ENCODE measurements around the gene TMEM247. TPM values are rescaled to one million over a fixed set of nuclear protein-coding genes. Genes with fewer than 3 reads are reported as not detected.
A peak's percentile ranks its signal among the peaks of the same experiment; 100 is the strongest.

Gene TMEM247
- total RNA-seq, 2 donors from 2014 or later, result 2.6 TPM; not detected in 1

DNA sequence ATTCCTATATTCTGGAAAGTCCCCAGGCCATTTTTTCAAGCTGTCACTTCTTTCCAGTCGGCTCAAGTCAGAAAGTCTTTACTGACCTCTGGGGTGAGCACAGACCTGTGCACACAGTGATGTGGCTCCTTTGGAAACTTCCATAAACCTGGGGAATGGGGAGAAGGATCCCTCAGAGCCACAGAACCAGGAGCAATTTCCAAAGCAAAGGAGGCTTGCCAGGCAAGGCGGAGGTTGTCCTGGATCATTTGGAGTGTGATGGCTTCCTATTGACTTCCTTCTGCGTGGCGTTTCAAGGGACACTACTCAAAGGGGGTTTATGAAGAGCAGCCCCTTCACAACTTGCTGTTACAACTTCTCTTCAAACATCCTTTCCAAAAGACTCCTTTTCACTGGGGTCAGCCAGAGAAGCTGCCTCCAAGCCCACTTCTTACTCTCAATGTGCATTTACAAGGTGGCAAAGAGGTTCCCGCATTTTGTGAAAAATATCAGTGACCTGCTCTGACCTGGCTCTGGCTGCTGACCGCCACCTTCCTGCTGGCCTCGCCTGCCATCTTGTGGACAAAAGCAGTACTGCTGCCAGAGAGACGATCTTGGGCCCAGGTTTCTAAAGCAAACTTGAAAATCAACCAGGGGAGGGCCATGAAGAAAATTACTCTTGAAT, 18.2 kb upstream of the TMEM247 start:
- peak; percentile 64 for DNase-seq (ENCODE audit: low spot score)
- WGBS, result 18% methylated on average over 8 of the region's 8 CpGs
- H3K4me3 ChIP-seq, result no peak overlapping the region
- H3K4me1 ChIP-seq (replicated peaks), result no peaks in the 10 kb centered on the region
- peak overlapping the region in 1 of 2 donors; percentile 7 for H3K27ac ChIP-seq
- H3K9me3 ChIP-seq, result no peaks in the 10 kb centered on the region
- intact Hi-C loops (cut with DNase I), result loop anchor here (1.0 kb wide), 1 partner anchor 468 kb away; no protein-coding TSS in a partner anchor
- peak; percentile 43 for TF ChIP-seq POLR2AphosphoS5 (IDR thresholded peaks at IDR 0.05)
- TF ChIP-seq, protein P1, sequence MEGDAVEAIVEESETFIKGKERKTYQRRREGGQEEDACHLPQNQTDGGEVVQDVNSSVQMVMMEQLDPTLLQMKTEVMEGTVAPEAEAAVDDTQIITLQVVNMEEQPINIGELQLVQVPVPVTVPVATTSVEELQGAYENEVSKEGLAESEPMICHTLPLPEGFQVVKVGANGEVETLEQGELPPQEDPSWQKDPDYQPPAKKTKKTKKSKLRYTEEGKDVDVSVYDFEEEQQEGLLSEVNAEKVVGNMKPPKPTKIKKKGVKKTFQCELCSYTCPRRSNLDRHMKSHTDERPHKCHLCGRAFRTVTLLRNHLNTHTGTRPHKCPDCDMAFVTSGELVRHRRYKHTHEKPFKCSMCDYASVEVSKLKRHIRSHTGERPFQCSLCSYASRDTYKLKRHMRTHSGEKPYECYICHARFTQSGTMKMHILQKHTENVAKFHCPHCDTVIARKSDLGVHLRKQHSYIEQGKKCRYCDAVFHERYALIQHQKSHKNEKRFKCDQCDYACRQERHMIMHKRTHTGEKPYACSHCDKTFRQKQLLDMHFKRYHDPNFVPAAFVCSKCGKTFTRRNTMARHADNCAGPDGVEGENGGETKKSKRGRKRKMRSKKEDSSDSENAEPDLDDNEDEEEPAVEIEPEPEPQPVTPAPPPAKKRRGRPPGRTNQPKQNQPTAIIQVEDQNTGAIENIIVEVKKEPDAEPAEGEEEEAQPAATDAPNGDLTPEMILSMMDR (IDR thresholded peaks at IDR 0.05), result peak; percentile 99
- TF ChIP-seq POLR2A (IDR thresholded peaks at IDR 0.05), result no peak
- no peaks in the 10 kb centered on the region for H3K27me3 ChIP-seq (replicated peaks; ENCODE audit: insufficient read depth)
- no peaks in the 10 kb centered on the region for H3K36me3 ChIP-seq

DNA sequence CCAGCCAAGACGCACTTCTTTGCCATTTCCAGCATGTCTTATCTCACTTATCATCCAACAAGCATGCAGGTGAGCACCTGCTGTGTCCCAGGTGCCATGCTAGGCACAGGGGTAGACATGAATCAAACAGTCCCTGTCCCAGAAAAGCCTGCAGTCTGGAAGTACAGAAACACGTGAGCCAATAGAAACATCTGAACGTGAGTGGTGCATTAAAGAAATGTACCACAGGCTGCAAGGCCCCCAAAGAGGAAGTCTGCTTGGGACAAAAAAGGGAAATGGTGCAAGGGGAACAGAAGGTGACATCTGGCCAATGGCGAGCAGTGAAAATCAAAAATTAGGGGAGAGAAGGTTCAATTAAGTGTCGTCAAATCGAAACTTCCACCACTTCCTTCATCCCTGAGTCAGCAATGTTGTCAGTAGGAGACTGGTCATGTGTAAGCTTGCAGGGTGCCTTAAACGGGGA, 17.6 kb upstream of the TMEM247 start:
- H3K36me3 ChIP-seq, result no peaks in the 10 kb centered on the region
- WGBS, result 43% methylated on average over 7 of the region's 7 CpGs
- H3K27ac ChIP-seq, result no peak overlapping the region
- H3K27me3 ChIP-seq (replicated peaks; ENCODE audit: insufficient read depth), result no peaks in the 10 kb centered on the region
- H3K4me1 ChIP-seq (replicated peaks), result no peaks in the 10 kb centered on the region
- TF ChIP-seq, protein P1 (IDR thresholded peaks at IDR 0.05), result no peak
- TF ChIP-seq POLR2A (IDR thresholded peaks at IDR 0.05) (no peak), POLR2AphosphoS5 (IDR thresholded peaks at IDR 0.05) (no peak)
- intact Hi-C loops (cut with DNase I), result loop anchor here (1.0 kb wide), 1 partner anchor 468 kb away; no protein-coding TSS in a partner anchor
- H3K9me3 ChIP-seq, result no peaks in the 10 kb centered on the region
- no peak for DNase-seq (ENCODE audit: low spot score)
- no peak overlapping the region for H3K4me3 ChIP-seq

DNA sequence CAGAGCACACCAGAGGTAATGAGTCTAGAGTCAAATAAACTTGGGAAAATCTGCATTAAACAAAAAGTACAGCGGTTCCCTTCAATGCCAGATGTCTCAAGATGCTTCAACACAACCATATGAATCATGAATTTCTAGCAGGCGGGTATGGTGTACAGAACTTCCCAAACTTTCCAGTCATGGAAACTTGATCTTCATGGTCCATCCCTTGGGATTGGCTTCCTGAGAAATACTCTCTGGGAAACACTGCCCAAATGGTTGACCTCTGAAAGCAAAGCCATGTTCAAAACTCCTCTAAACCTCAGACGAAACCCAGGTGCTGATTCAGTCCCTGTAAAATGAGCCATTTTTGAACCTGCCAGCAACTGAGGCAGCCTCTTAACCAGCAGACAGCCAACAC, 16.4 kb upstream of the TMEM247 start:
- Histone ChIP-seq H3K27ac (no peak overlapping the region), H3K4me1 (replicated peaks) (no peaks in the 10 kb centered on the region), H3K9me3 (no peaks in the 10 kb centered on the region), H3K27me3 (replicated peaks; ENCODE audit: insufficient read depth) (no peaks in the 10 kb centered on the region), H3K36me3 (no peaks in the 10 kb centered on the region), H3K4me3 (no peak overlapping the region)
- DNase-seq (ENCODE audit: low spot score), result no peak
- WGBS, result 90% methylated on average over 3 of the region's 3 CpGs
- TF ChIP-seq POLR2AphosphoS5 (IDR thresholded peaks at IDR 0.05), result no peak
- TF ChIP-seq, protein P1 (IDR thresholded peaks at IDR 0.05), result no peak
- no peak for TF ChIP-seq POLR2A (IDR thresholded peaks at IDR 0.05)
- intact Hi-C loops (cut with DNase I), result no loop called here

DNA sequence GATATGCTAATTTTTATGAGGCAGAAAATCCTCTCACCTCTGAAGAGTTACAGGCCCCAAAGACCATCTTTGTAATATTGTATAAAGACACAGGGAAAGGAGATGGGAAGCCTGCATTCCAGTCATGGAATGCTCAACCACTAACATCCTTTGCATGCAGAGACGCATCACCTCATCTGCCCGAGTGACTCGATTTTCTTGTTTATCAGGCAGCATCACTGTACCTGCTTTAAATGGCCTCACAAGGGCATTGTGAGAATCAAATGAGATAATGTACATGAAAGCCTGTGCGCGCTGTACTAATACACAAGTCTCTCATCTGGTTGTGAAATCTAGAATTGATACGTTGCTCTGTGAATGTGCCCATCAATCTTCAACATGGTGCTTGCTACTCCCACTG, 10.2 kb upstream of the TMEM247 start:
- Histone ChIP-seq H3K4me1 (replicated peaks) (no peaks in the 10 kb centered on the region), H3K27me3 (replicated peaks; ENCODE audit: insufficient read depth) (no peaks in the 10 kb centered on the region), H3K27ac (no peak overlapping the region), H3K36me3 (no peaks in the 10 kb centered on the region), H3K9me3 (no peaks in the 10 kb centered on the region), H3K4me3 (no peak overlapping the region)
- DNase-seq (ENCODE audit: low spot score), result no peak
- intact Hi-C loops (cut with DNase I), result no loop called here
- TF ChIP-seq POLR2AphosphoS5 (IDR thresholded peaks at IDR 0.05) (no peak), POLR2A (IDR thresholded peaks at IDR 0.05) (no peak)
- TF ChIP-seq, protein P1 (IDR thresholded peaks at IDR 0.05), result no peak
- WGBS, result 32% methylated on average over 6 of the region's 6 CpGs

DNA sequence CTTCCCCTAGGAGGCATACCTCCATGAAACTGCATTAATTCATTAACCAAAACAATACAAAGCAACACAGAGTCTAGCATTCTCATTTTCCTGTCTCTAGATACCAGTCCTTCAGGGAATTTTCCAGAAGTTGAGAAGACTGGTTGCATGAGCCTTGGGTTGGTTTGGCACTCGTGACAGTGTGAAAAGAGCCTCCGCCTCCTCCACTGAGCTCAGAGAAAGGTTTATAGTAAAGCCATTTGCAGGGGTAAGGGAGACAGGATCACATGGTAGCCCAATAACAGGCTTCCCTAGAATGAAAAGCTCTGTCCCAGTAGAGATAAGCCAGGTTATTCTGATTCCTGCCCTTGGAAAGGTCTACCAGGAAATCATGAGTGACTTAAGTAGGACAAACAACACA, 9.7 kb upstream of the TMEM247 start:
- no peaks in the 10 kb centered on the region for H3K9me3 ChIP-seq
- no peak overlapping the region for H3K27ac ChIP-seq
- H3K36me3 ChIP-seq, result no peaks in the 10 kb centered on the region
- DNase-seq (ENCODE audit: low spot score), result no peak
- H3K27me3 ChIP-seq (replicated peaks; ENCODE audit: insufficient read depth), result no peaks in the 10 kb centered on the region
- WGBS, result 79% methylated on average over 2 of the region's 2 CpGs
- H3K4me3 ChIP-seq, result no peak overlapping the region
- intact Hi-C loops (cut with DNase I), result no loop called here
- TF ChIP-seq POLR2A (IDR thresholded peaks at IDR 0.05), result no peak
- TF ChIP-seq POLR2AphosphoS5 (IDR thresholded peaks at IDR 0.05), result no peak
- TF ChIP-seq, protein P1 (IDR thresholded peaks at IDR 0.05), result no peak
- H3K4me1 ChIP-seq (replicated peaks), result no peaks in the 10 kb centered on the region
